CD14-positive monocyte (primary cell): Measurements from ENCODE around the gene SULT2B1. TPM values are rescaled to one million over a fixed set of nuclear protein-coding genes. Genes with fewer than 3 reads are reported as not detected.
A peak's percentile ranks its signal among the peaks of the same experiment; 100 is the strongest.

Experiments
- DNase-seq, 3 donors: peaks; one replicate each; pipeline ENCODE4 v3.0.0-alpha.2; 2011 to 2022
- H2AFZ ChIP-seq: 2 replicates; pipeline ENCODE4 v1.6.0; 2012; ENCODE audit warnings: mild to moderate bottlenecking, low read depth, low read length, inconsistent platforms; ENCODE audit not compliant: insufficient read depth, poor library complexity, severe bottlenecking
- H3K27ac ChIP-seq, 2 donors: 1 replicate in 1 of 2; 2 replicates in 1 of 2; pipeline ENCODE4 v1.5.1; 2012 to 2013; ENCODE audit warnings: low read length in 2 of 2, control low read depth in 1 of 2, inconsistent platforms in 1 of 2, low read depth in 1 of 2, mild to moderate bottlenecking in 1 of 2
- H3K27me3 ChIP-seq, 2 donors: one replicate each; pipeline versions ENCODE4 v1.6.0 to v1.6.1; 2011 to 2013; ENCODE audit warnings: low read length in 2 of 2; ENCODE audit not compliant: control insufficient read depth in 2 of 2, insufficient read depth in 2 of 2
- H3K36me3 ChIP-seq, 2 donors: replicated peaks in 1 of 2; 1 replicate in 1 of 2; 2 replicates in 1 of 2; pipeline versions ENCODE4 v1.5.1 to v1.6.1; 2012 to 2013; ENCODE audit warnings: low read length in 2 of 2, control low read depth in 1 of 2, inconsistent platforms in 1 of 2, mild to moderate bottlenecking in 1 of 2; ENCODE audit not compliant: insufficient read depth in 2 of 2, control insufficient read depth in 1 of 2
- H3K4me1 ChIP-seq, 2 donors: 1 replicate in 1 of 2; 2 replicates in 1 of 2; pipeline versions ENCODE4 v1.5.1 to v1.6.1; 2012 to 2013; ENCODE audit warnings: low read length in 2 of 2, control low read depth in 1 of 2, inconsistent platforms in 1 of 2, mild to moderate bottlenecking in 1 of 2, moderate library complexity in 1 of 2; ENCODE audit not compliant: insufficient read depth in 2 of 2, control insufficient read depth in 1 of 2
- H3K4me2 ChIP-seq: replicated peaks from 2 replicates; pipeline ENCODE3; 2012; ENCODE audit warnings: low read length, moderate library complexity, mild to moderate bottlenecking; ENCODE audit not compliant: poor library complexity, severe bottlenecking; ENCODE audit errors: extremely low read depth
- H3K4me3 ChIP-seq, 3 experiments: fragments of 200-600 bp in 1 of 3; sonication (generic) in 1 of 3; replicated peaks in 1 of 3; 1 replicate in 2 of 3; 2 replicates in 1 of 3; pipeline ENCODE4 v1.5.1; 2011 to 2013; ENCODE audit warnings: low read length in 3 of 3, mild to moderate bottlenecking in 3 of 3, control low read depth in 2 of 3, low read depth in 2 of 3, inconsistent platforms in 1 of 3, moderate library complexity in 1 of 3
- H3K79me2 ChIP-seq: 2 replicates; pipeline ENCODE4 v1.6.0; 2012; ENCODE audit warnings: mild to moderate bottlenecking, control low read depth, inconsistent platforms, low read length, moderate library complexity; ENCODE audit not compliant: insufficient read depth
- H3K9ac ChIP-seq: 2 replicates; pipeline ENCODE4 v1.6.0; 2017; ENCODE audit warnings: low read length, mild to moderate bottlenecking; ENCODE audit not compliant: insufficient read depth, poor library complexity, severe bottlenecking
- H3K9me3 ChIP-seq, 2 donors: replicated peaks in 1 of 2; 1 replicate in 1 of 2; 2 replicates in 1 of 2; pipeline versions ENCODE4 v1.5.1 to v1.6.1; 2012 to 2013; ENCODE audit warnings: low read length in 2 of 2, control low read depth in 1 of 2; ENCODE audit not compliant: control insufficient read depth in 1 of 2, insufficient read depth in 1 of 2
- H4K20me1 ChIP-seq: 2 replicates; pipeline ENCODE4 v1.6.0; 2012; ENCODE audit warnings: mild to moderate bottlenecking, low read length, control low read depth, moderate library complexity; ENCODE audit not compliant: insufficient read depth
- H3K27ac Mint-ChIP-seq, 7 donors: one replicate each; pipeline ENCODE4 v1.8.0; 2020; ENCODE audit warnings: mild to moderate bottlenecking in 7 of 7, mixed read lengths in 7 of 7, moderate library complexity in 6 of 7, inconsistent platforms in 2 of 7
- H3K27me3 Mint-ChIP-seq, 3 donors: one replicate each; pipeline ENCODE4 v1.8.0; 2021 to 2022; ENCODE audit warnings: low read depth in 3 of 3, mild to moderate bottlenecking in 3 of 3, mixed read lengths in 3 of 3, moderate library complexity in 3 of 3, inconsistent platforms in 1 of 3
- H3K36me3 Mint-ChIP-seq, 2 donors: one replicate each; pipeline ENCODE4 v1.8.0; 2020; ENCODE audit warnings: mixed read lengths in 2 of 2, inconsistent platforms in 1 of 2, mild to moderate bottlenecking in 1 of 2
- H3K4me1 Mint-ChIP-seq: one replicate; pipeline ENCODE4 v1.8.0; 2020; ENCODE audit warnings: mild to moderate bottlenecking, mixed read lengths
- H3K4me3 Mint-ChIP-seq, 2 donors: one replicate each; pipeline ENCODE4 v1.8.0; 2020; ENCODE audit warnings: mild to moderate bottlenecking in 2 of 2, mixed read lengths in 2 of 2, moderate library complexity in 1 of 2
- H3K9me3 Mint-ChIP-seq, 7 donors: one replicate each; pipeline ENCODE4 v1.8.0; 2020 to 2022; ENCODE audit warnings: mixed read lengths in 7 of 7, mild to moderate bottlenecking in 6 of 7, moderate library complexity in 6 of 7, inconsistent platforms in 2 of 7
- CTCF ChIP-seq: fragments of 200-600 bp; IDR thresholded peaks from one replicate; pipeline ENCODE4 v1.8.0; 2022; ENCODE audit warnings: antibody characterized with exemption, mild to moderate bottlenecking
- WGBS: methylation state at CpG from one replicate; pipeline ENCODE4 v1.1.5; 2013; ENCODE audit warnings: missing lambda C conversion rate; ENCODE audit not compliant: insufficient coverage; 5-methylcytosine and 5-hydroxymethylcytosine counted together
- intact Hi-C, 2 donors: fragments of 100-400 bp; cut with micrococcal nuclease; formaldehyde crosslinking; loops; one replicate each; pipeline versions ENCODE4 v1.15.0 to v1.15.1; 2023
- polyA plus RNA-seq, 3 donors: library from polyadenylated mRNA; depleted of rRNA in 1 of 3; unstranded in 2 of 3; stranded (reverse) in 1 of 3; fragments of 300-500 nt in 2 of 3; fragments of >200 nt in 1 of 3; fragmentation: Illumina TruSeq in 2 of 3; gene quantifications; 1 replicate in 2 of 3; 2 replicates in 1 of 3; pipeline ENCODE4 v1.2.3, GENCODE V29; 2012 to 2021

Gene SULT2B1
- polyA plus RNA-seq, 3 donors: 0.09 to 0.40 TPM; not detected in 1

- Mint-ChIP-seq H3K4me1 (peaks cover 22% of the 10 kb centered on the region), H3K36me3 (peaks cover 27 to 30% of the 10 kb centered on the region in 2 donors), H3K27ac (peak overlapping the region in 6 of 7 donors; percentile 1 to 81 (median 42)), H3K4me3 (no peak overlapping the region), H3K27me3 (peaks cover 0 to 2% (median 2%) of the 10 kb centered on the region in 3 donors), H3K9me3 (peaks cover 0 to 3% (median 0%) of the 10 kb centered on the region in 7 donors)
- intact Hi-C loops: no loop called here
- Histone ChIP-seq H3K4me2 (no peak overlapping the region), H4K20me1 (peaks cover 41% of the 10 kb centered on the region), H3K4me1 (peaks cover 16 to 23% of the 10 kb centered on the region in 2 donors), H3K36me3 (peaks cover 30 to 31% of the 10 kb centered on the region in 2 donors), H2AFZ (no peak overlapping the region), H3K4me3 (no peak overlapping the region), H3K27ac (peak overlapping the region in 1 of 2 donors; percentile 14), H3K27me3 (no peaks in the 10 kb centered on the region), H3K9me3 (no peaks in the 10 kb centered on the region), H3K9ac (no peak overlapping the region), H3K79me2 (peaks cover 29% of the 10 kb centered on the region)
- WGBS: 90% methylated on average over 12 of the region's 13 CpGs
- no peak for DNase-seq
- TF ChIP-seq CTCF: no peak
Observed at GRCh38 chr19:48613852-48614435, 62.0 kb downstream of the SULT2B1 start.

- peaks cover 30 to 31% of the 10 kb centered on the region in 2 donors for H3K36me3 ChIP-seq
- peaks cover 20 to 25% of the 10 kb centered on the region in 2 donors for H3K4me1 ChIP-seq
- Mint-ChIP-seq H3K27ac (peak within 1 kb of the TSS in 6 of 7 donors; percentile 3 to 81 (median 48)), H3K9me3 (peaks cover 0 to 3% (median 0%) of the 10 kb centered on the region in 7 donors), H3K27me3 (peaks cover 0 to 2% (median 2%) of the 10 kb centered on the region in 3 donors), H3K36me3 (peaks cover 27 to 30% of the 10 kb centered on the region in 2 donors), H3K4me3 (no peak within 1 kb of the TSS), H3K4me1 (peaks cover 24% of the 10 kb centered on the region)
- no peaks in the 10 kb centered on the region for H3K9me3 ChIP-seq
- H3K4me2 ChIP-seq: no peak within 1 kb of the TSS
- no peaks in the 10 kb centered on the region for H3K27me3 ChIP-seq
- H2AFZ ChIP-seq: no peak within 1 kb of the TSS
- no peak within 1 kb of the TSS for H3K9ac ChIP-seq
- DNase-seq: no peak
- no peak for TF ChIP-seq CTCF
- no peak within 1 kb of the TSS for H3K4me3 ChIP-seq
- intact Hi-C loops: no loop called here
- peak within 1 kb of the TSS in 1 of 2 donors; percentile 14 for H3K27ac ChIP-seq
- WGBS: 84% methylated on average over 17 of the region's 31 CpGs
- H4K20me1 ChIP-seq: peaks cover 41% of the 10 kb centered on the region
- H3K79me2 ChIP-seq: peaks cover 33% of the 10 kb centered on the region
Observed at GRCh38 chr19:48614436-48615230, 62.7 kb downstream of the SULT2B1 start, which contains the start of gene FAM83E. TSS of gene FAM83E (minus strand) at chr19:48615076. CDS start at chr19:48613372, 1,704 bp downstream.
